Astrocyte of the cerebellum (primary cell): ENCODE measurements around the gene ZNF646.

Source experiments
- DNase-seq: peaks from one replicate; pipeline ENCODE4 v3.0.0-alpha.2; 2011; ENCODE audit warnings: low read depth
- H3K4me3 ChIP-seq: 2 replicates; pipeline ENCODE4 v1.5.1; 2011; ENCODE audit warnings: mild to moderate bottlenecking, low read depth, low read length, moderate library complexity
- in situ Hi-C: cut with HindIII; loops from 2 replicates; pipeline ENCODE4 v1.10.0; 2017; ENCODE audit warnings: low sequenced_read_pairs
- TF ChIP-seq, protein P1 (sequence below): IDR thresholded peaks from 2 replicates; pipeline ENCODE4 v1.5.1; 2012; ENCODE audit warnings: low read length, low read depth, moderate library complexity, mild to moderate bottlenecking; ENCODE audit errors: missing control alignments

ZNF646 gene

DNA sequence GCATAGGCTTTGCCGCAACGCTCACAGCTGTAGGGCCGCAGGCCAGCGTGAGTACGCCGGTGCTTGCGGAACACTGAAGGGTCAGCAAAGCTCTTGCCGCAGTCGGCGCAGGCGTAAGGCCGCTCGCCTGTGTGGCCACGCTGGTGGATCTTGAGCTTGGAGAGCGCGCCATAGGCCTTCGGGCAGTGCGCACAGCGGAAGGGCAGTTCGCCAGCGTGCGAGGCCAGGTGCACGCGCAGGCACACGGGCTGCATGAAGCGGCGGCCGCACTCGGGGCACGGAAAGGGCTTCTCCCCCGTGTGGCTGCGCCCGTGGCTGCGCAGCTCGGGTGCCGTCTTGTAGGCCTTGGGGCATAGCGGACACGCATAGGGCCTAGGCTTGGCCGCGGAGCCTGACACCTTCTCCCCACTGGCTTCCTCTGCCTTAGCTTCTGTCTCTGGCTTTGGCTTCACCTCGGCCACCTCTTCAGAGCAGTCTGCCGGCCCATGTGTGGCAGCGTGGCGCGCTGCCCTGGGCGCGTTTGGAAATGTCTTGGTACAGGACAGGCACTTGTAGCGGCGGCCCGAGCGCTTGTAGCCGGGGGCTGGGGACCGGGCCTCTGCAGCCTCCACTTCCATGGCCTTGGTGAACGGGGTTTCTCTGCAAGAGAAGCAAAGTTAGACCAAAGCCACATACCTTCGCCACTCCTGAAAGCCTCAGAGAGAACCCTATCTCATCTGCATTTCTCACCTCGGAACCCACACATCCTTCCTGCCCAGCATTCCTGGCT, 10.2 kb upstream of the ZNF646 start:
- in situ Hi-C loops = loop anchor here (5.0 to 25.0 kb wide), 2 partner anchors 62 to 127 kb away; partner anchors contain the start of gene ORAI3
- TF ChIP-seq, protein P1, sequence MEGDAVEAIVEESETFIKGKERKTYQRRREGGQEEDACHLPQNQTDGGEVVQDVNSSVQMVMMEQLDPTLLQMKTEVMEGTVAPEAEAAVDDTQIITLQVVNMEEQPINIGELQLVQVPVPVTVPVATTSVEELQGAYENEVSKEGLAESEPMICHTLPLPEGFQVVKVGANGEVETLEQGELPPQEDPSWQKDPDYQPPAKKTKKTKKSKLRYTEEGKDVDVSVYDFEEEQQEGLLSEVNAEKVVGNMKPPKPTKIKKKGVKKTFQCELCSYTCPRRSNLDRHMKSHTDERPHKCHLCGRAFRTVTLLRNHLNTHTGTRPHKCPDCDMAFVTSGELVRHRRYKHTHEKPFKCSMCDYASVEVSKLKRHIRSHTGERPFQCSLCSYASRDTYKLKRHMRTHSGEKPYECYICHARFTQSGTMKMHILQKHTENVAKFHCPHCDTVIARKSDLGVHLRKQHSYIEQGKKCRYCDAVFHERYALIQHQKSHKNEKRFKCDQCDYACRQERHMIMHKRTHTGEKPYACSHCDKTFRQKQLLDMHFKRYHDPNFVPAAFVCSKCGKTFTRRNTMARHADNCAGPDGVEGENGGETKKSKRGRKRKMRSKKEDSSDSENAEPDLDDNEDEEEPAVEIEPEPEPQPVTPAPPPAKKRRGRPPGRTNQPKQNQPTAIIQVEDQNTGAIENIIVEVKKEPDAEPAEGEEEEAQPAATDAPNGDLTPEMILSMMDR = no peak
- no peak for DNase-seq
- no peak overlapping the region for H3K4me3 ChIP-seq

DNA sequence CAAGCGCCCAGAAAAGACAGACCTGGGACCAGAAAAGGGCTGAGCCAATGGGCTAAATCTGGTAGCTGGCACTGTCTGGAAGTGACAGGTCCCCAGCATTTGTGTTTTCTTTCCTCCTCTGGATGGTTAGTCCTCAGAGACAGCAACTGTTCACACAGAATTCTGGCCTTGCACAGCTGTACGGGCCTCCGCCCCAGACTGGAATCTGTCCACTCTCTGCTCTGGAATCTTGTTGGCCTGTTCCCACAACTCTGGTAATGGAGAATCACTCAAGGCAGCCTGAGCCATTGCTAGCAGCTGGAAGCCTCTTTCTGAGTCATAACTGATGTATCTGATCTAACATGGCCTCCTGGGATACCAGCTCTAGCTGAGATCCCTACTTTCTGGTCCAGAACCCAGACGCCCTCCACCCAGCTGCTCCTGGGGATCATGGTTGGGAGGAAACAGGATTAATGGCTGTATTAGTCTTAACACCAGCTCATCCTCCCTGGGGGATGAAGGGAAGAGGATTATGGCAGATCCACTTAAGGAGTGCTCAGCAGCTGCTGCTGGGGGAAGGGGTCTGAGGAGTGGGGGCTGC, 9.2 kb upstream of the ZNF646 start:
- peak; percentile 84 for DNase-seq
- in situ Hi-C loops = loop anchor here (5.0 to 25.0 kb wide), 2 partner anchors 63 to 128 kb away; partner anchors contain the start of gene ORAI3
- TF ChIP-seq, protein P1 = no peak

DNA sequence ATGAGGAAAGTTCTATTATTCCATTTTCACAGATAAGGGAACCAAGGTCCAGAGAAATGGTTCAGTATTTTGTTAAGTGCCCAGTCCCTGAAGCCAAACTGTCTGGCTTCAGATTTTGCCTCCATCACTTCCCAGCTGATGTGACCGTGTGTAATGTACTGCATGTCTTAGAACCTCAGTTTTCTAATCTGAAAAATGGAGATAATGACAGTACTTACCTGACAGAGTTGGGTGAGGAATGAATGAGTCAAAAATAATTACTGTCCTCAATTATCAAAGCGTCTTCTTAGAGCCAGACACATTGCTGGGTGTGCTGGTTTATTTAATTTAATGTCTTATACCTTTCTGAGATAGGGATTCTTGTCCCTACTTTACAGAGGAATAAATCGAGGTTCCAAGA, 6.9 kb upstream of the ZNF646 start:
- no peak overlapping the region for H3K4me3 ChIP-seq
- DNase-seq = no peak
- TF ChIP-seq, protein P1 = no peak
- in situ Hi-C loops = loop anchor here (25.0 kb wide), 1 partner anchor 130 kb away; the partner anchor contains the start of gene ORAI3

More for the DNA sequence above, 9.2 kb upstream of the ZNF646 start:
- H3K4me3 ChIP-seq = no peak overlapping the region

DNA sequence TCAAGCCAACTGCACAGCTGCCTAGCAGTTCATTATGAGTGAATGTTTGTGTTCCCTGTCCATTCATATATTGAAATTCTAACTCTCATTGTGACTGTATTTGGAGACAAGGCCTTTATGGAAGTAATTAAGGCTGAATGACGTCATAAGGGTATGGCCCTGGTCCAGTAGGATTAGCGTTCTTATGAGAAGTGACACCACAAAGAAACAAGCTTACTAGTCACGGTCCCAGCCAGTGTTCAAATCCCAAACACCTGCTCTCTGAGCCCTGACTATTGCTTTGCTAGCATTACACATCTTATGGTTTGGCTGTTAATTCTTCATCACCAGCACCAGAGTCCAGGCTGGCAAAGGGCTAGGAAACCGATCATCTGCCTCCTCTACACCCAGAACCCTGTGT, 2.4 kb upstream of the ZNF646 start:
- TF ChIP-seq, protein P1 = no peak
- in situ Hi-C loops = loop anchor here (25.0 kb wide), 1 partner anchor 135 kb away; the partner anchor contains the start of gene ORAI3
- peak overlapping the region; percentile 85 for H3K4me3 ChIP-seq
- peak; percentile 70 for DNase-seq

DNA sequence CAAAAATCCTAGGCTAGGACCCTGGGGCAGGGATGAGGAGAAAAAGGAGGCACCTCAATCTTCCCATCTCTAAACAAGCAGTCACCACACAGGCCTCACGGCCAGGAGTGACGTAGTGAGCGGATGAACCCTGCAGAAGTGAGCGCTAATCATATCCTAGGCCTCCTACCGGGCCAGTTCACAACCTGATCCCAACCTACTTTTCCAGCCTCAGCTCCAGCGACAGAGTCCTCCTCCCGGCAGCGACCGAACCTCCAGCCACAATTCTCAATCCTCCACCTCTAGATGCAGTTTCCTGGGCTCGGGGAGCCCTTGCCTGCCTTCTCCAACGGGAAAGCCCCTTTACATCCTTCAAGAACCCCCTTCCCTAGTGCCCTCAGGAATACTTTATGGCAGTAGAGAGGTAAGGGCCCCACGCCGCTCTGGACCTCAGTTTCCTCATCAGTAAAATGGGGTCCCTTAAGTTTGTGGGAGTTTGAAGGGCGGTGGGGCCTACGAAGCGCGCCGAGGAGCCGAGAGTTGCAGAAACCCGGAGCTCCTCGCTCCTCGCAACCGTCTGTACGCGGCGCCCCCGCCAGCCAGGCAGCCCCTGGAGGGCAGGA, 1.6 kb upstream of the ZNF646 start:
- TF ChIP-seq, protein P1 = no peak
- H3K4me3 ChIP-seq = peak overlapping the region; percentile 85
- in situ Hi-C loops = loop anchor here (25.0 kb wide), 1 partner anchor 135 kb away; the partner anchor contains the start of gene ORAI3
- DNase-seq = no peak

DNA sequence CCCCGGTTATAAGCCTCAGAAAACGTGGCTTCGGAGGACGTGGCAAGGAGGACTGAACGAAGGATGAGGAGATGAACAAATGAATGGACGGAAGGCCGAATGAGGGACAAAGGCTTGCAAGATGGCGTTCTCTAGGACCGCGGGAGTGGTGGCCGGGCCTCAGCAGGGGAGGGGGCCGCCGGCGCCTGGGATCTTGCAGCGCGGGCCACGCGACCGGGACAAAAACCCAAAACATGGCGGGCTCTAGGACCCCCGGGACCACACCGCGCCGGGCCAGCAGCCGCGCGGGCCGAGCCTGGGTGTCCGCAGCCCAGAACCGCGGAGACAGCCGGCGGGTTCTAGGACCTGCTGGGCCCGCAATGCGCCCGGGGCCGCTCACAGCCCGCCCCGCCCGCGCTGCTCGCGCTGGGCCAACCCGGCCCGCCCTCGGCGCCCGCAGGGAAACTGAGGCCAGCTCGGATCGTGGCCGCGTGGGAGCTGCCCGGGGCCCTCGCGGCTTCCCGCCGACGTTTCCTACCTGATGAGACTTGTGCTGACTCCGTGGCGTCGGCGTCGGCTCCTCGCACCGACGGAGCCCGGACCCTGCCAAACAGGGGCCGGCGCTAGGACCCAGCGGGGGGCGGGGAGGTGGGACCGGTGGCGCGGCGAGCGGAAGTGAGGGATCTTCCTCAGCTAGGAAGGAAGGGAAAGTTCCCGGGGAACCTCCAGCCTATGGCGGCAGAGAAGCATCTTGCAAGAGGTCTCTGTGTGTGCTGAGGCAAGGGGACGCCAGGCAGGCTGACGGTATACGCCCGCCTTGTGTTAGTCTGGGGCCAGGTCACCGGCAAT, 866 bp upstream of the ZNF646 start:
- TF ChIP-seq, protein P1 = no peak
- in situ Hi-C loops = loop anchor here (25.0 kb wide), 1 partner anchor 136 kb away; the partner anchor contains the start of gene ORAI3
- H3K4me3 ChIP-seq = peak overlapping the region; percentile 85
- DNase-seq = peak; percentile 77
